Fibroblast of gingiva (primary cell): ENCODE measurements around the gene IL6R.
"Not testable (repeated sequence)": the region's sequence is repeated elsewhere in the genome, so short reads cannot be mapped to it uniquely, and the experiment has no call there.

Source experiments
- DNase-seq: peaks from one replicate; pipeline ENCODE4 v3.0.0-alpha.2; 2011; ENCODE audit warnings: low read depth

Gene IL6R

GRCh38 chr1:154483941-154484803 lies 79.0 kb downstream of the IL6R start:
- DNase-seq = no peak

GRCh38 chr1:154485106-154485505 lies 80.0 kb downstream of the IL6R start:
- DNase-seq = no peak

GRCh38 chr1:154485910-154486496 lies 80.9 kb downstream of the IL6R start:
- DNase-seq = no peak

GRCh38 chr1:154486756-154487155 lies 81.6 kb downstream of the IL6R start:
- DNase-seq = not testable (repeated sequence)

GRCh38 chr1:154488922-154489321 lies 83.8 kb downstream of the IL6R start:
- no peak for DNase-seq

GRCh38 chr1:154489695-154490274 lies 84.6 kb downstream of the IL6R start:
- DNase-seq = no peak

- no peak for DNase-seq
Observed at GRCh38 chr1:154490317-154490716, 85.2 kb downstream of the IL6R start.

GRCh38 chr1:154492115-154492514 lies 87.0 kb downstream of the IL6R start:
- DNase-seq = no peak

- DNase-seq = no peak
Observed at GRCh38 chr1:154493276-154493675, 88.1 kb downstream of the IL6R start.

- no peak for DNase-seq
Observed at GRCh38 chr1:154495496-154496273, 90.5 kb downstream of the IL6R start.

- DNase-seq = no peak
Observed at GRCh38 chr1:154496383-154496782, 91.2 kb downstream of the IL6R start.

- no peak for DNase-seq
Observed at GRCh38 chr1:154497026-154497806, 92.1 kb downstream of the IL6R start.

- DNase-seq = no peak
Observed at GRCh38 chr1:154499446-154499845, 94.3 kb downstream of the IL6R start.

GRCh38 chr1:154500533-154500932 lies 95.4 kb downstream of the IL6R start:
- no peak for DNase-seq

GRCh38 chr1:154501423-154502065 lies 96.4 kb downstream of the IL6R start:
- DNase-seq = no peak

- DNase-seq = no peak
Observed at GRCh38 chr1:154502066-154502743, 97.1 kb downstream of the IL6R start, which contains the start of the genes SHE and TDRD10. TSS of gene SHE (minus strand) at chr1:154502412. CDS start at chr1:154502026, 386 bp downstream. TSS of gene TDRD10 (plus strand) at chr1:154502219. CDS start at chr1:154506904, 4,685 bp downstream.

- DNase-seq = no peak
Observed at GRCh38 chr1:154502744-154503115, 97.6 kb downstream of the IL6R start.

- no peak for DNase-seq
Observed at GRCh38 chr1:154503898-154504297, 98.8 kb downstream of the IL6R start.

- DNase-seq = no peak
Observed at GRCh38 chr1:154512760-154513159, 107.6 kb downstream of the IL6R start.

- no peak for DNase-seq
Observed at GRCh38 chr1:154514066-154514553, 109.0 kb downstream of the IL6R start.
